Panc1 (cell line): Measurements from ENCODE around the gene CAPZA1. TPM values are rescaled to one million over a fixed set of nuclear protein-coding genes. Genes with fewer than 3 reads are reported as not detected.

Experiments used
- ATAC-seq: fragments of 200-7000 bp; cut with Tn5 transposase; 2 replicates; pipeline ENCODE4 v1.9.1; 2020; ENCODE audit warnings: mild to moderate bottlenecking, moderate library complexity
- BruUV-seq: library from RNA; stranded (reverse); fragments of 400-500 nt; replicated peaks from 2 replicates; lab custom pipeline; 2021; lab: Mats Ljungman, UMichigan
- CTCF ChIA-PET: fragments of 300-600 bp; sonication (Branson Sonifier 250); formaldehyde crosslinking; loops from one replicate; lab custom pipeline; 2022; ENCODE audit warnings: antibody characterized with exemption; lab: Charles Lee
- POLR2A ChIA-PET: fragments of 300-600 bp; sonication (Branson Sonifier 250); formaldehyde crosslinking; loops from one replicate; lab custom pipeline; 2022; ENCODE audit warnings: antibody characterized with exemption; lab: Charles Lee
- DNase-seq: peaks from one replicate; pipeline ENCODE4 v3.0.0-alpha.2; 2010; ENCODE audit warnings: low read depth, low spot score
- H3K27ac ChIP-seq: 2 replicates; pipeline ENCODE4 v1.5.1; 2011; ENCODE audit warnings: mild to moderate bottlenecking, low read length, inconsistent platforms
- H3K27me3 ChIP-seq: fragments of 200-500 bp; sonication (Bioruptor generic); 2 replicates; pipeline ENCODE4 v1.6.0; 2014; ENCODE audit warnings: low read length, inconsistent platforms; ENCODE audit not compliant: control insufficient read depth, insufficient read depth
- H3K36me3 ChIP-seq: fragments of 200-500 bp; sonication (Bioruptor generic); 2 replicates; pipeline ENCODE4 v1.5.1; 2014; ENCODE audit warnings: inconsistent platforms, mild to moderate bottlenecking, low read length, moderate library complexity; ENCODE audit not compliant: control insufficient read depth, insufficient read depth
- H3K4me1 ChIP-seq: 2 replicates; pipeline ENCODE4 v1.5.1; 2011; ENCODE audit warnings: inconsistent platforms, mild to moderate bottlenecking, low read length, moderate library complexity; ENCODE audit not compliant: control insufficient read depth, insufficient read depth
- H3K4me3 ChIP-seq, 2 experiments: 2 replicates each; pipeline ENCODE4 v1.5.1; 2011 to 2012; ENCODE audit warnings: low read depth in 2 of 2, low read length in 2 of 2, mild to moderate bottlenecking in 2 of 2, inconsistent platforms in 1 of 2, moderate library complexity in 1 of 2
- H3K9me3 ChIP-seq: fragments of 200-500 bp; sonication (Bioruptor generic); 2 replicates; pipeline ENCODE4 v1.5.1; 2014; ENCODE audit warnings: low read depth, mild to moderate bottlenecking, inconsistent platforms, low read length, moderate library complexity; ENCODE audit not compliant: control insufficient read depth, insufficient read depth
- POLR2AphosphoS5 ChIP-seq: IDR thresholded peaks from 2 replicates; pipeline ENCODE4 v1.6.1; 2012; ENCODE audit warnings: mild to moderate bottlenecking, low read depth, low read length, moderate library complexity
- TCF7L2 ChIP-seq: IDR thresholded peaks from 2 replicates; pipeline ENCODE4 v1.6.1; 2011; ENCODE audit warnings: mild to moderate bottlenecking, low read depth, low read length, inconsistent platforms
- in situ Hi-C: cut with HindIII; loops from 2 replicates; pipeline ENCODE4 v1.10.0; 2016; ENCODE audit warnings: low sequenced_read_pairs, low pct_unique_long_range_greater_than_20kb
- intact Hi-C: fragments of 100-400 bp; cut with micrococcal nuclease; formaldehyde crosslinking; loops from one replicate; pipeline ENCODE4 v1.10.0; 2022; ENCODE audit not compliant: unreplicated experiment
- total RNA-seq: library from RNA; stranded (reverse); gene quantifications from one replicate; pipeline ENCODE4 v1.2.1, GENCODE V29; 2021; ENCODE audit not compliant: unreplicated experiment
- TF ChIP-seq, protein P1 (sequence below), 2 experiments: IDR thresholded peaks; 2 replicates each; pipeline ENCODE4 v1.6.1; 2011 to 2012; ENCODE audit warnings: low read depth in 2 of 2, control low read depth in 1 of 2, low read length in 1 of 2, mild to moderate bottlenecking in 1 of 2, moderate library complexity in 1 of 2; ENCODE audit not compliant: insufficient read depth in 1 of 2
- TF ChIP-seq, protein P2 (sequence below): fragments of 450-650 bp; IDR thresholded peaks from 2 replicates; pipeline ENCODE4 v1.5.1; 2017; ENCODE audit warnings: mild to moderate bottlenecking

Gene CAPZA1
- total RNA-seq, 1 experiment from 2014 or later, result 128 TPM

DNA sequence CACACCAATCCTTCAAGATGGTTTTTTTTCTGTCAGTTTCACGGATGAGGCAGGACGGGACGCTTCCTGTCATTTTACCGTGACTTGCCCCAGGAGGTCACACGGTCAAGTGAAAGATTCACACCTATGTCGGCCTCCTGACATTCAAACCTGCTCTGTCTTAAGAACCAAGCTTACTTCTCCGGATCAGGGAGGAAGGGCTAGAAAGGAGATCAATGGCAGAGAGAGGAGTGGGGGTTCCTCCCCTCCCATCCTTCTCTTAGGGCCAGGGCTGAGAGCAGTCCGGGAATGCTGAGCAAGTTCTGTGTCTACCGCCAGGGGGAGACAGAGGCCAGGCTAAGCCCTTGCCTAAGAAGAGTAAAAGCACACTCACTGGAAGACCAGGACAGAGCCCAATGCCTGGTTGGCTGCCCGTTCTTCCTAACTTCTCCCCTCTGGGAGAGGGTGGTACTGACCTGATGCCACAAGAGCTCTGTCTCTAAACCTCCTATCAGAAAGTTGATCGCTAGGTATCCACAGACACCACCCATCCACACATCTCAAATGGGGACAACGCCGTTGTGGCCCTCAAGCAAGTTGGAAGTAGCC lies 96.6 kb downstream of the CAPZA1 start:
- in situ Hi-C loops, result no loop called here
- Histone ChIP-seq H3K4me1 (no peaks in the 10 kb centered on the region; the same call in 1 of the 2 replicates), H3K4me3 (peak overlapping the region; percentile 53 to 64), H3K27ac (no peak overlapping the region), H3K27me3 (no peaks in the 10 kb centered on the region), H3K9me3 (no peaks in the 10 kb centered on the region), H3K36me3 (no peaks in the 10 kb centered on the region)
- ChIA-PET CTCF (interaction anchor here (0.6 to 3.2 kb wide), 3 partner anchors 88 to 604 kb away, joined by 3 to 39 read pairs (median 3); partner anchors contain the start of gene LRIG2), POLR2A (interaction anchor here (0.6 kb wide), 1 partner anchor 240 kb away, joined by 3 read pairs; no protein-coding TSS in a partner anchor)
- BruUV-seq, result no TSS peak
- TF ChIP-seq, protein P1, sequence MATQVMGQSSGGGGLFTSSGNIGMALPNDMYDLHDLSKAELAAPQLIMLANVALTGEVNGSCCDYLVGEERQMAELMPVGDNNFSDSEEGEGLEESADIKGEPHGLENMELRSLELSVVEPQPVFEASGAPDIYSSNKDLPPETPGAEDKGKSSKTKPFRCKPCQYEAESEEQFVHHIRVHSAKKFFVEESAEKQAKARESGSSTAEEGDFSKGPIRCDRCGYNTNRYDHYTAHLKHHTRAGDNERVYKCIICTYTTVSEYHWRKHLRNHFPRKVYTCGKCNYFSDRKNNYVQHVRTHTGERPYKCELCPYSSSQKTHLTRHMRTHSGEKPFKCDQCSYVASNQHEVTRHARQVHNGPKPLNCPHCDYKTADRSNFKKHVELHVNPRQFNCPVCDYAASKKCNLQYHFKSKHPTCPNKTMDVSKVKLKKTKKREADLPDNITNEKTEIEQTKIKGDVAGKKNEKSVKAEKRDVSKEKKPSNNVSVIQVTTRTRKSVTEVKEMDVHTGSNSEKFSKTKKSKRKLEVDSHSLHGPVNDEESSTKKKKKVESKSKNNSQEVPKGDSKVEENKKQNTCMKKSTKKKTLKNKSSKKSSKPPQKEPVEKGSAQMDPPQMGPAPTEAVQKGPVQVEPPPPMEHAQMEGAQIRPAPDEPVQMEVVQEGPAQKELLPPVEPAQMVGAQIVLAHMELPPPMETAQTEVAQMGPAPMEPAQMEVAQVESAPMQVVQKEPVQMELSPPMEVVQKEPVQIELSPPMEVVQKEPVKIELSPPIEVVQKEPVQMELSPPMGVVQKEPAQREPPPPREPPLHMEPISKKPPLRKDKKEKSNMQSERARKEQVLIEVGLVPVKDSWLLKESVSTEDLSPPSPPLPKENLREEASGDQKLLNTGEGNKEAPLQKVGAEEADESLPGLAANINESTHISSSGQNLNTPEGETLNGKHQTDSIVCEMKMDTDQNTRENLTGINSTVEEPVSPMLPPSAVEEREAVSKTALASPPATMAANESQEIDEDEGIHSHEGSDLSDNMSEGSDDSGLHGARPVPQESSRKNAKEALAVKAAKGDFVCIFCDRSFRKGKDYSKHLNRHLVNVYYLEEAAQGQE (IDR thresholded peaks at IDR 0.05; ENCODE audit: insufficient read depth in 1 of 2, low read depth in 2 of 2, low read length in 1 of 2), result no peak
- TF ChIP-seq TCF7L2 (no peak), POLR2AphosphoS5 (no peak)
- TF ChIP-seq, protein P2, sequence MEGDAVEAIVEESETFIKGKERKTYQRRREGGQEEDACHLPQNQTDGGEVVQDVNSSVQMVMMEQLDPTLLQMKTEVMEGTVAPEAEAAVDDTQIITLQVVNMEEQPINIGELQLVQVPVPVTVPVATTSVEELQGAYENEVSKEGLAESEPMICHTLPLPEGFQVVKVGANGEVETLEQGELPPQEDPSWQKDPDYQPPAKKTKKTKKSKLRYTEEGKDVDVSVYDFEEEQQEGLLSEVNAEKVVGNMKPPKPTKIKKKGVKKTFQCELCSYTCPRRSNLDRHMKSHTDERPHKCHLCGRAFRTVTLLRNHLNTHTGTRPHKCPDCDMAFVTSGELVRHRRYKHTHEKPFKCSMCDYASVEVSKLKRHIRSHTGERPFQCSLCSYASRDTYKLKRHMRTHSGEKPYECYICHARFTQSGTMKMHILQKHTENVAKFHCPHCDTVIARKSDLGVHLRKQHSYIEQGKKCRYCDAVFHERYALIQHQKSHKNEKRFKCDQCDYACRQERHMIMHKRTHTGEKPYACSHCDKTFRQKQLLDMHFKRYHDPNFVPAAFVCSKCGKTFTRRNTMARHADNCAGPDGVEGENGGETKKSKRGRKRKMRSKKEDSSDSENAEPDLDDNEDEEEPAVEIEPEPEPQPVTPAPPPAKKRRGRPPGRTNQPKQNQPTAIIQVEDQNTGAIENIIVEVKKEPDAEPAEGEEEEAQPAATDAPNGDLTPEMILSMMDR, result peak; percentile 87
- DNase-seq (peak; percentile 80), ATAC-seq (peak; percentile 80)
- intact Hi-C loops, result loop anchor here (1.0 to 5.0 kb wide), 2 partner anchors 88 to 326 kb away; no protein-coding TSS in a partner anchor

DNA sequence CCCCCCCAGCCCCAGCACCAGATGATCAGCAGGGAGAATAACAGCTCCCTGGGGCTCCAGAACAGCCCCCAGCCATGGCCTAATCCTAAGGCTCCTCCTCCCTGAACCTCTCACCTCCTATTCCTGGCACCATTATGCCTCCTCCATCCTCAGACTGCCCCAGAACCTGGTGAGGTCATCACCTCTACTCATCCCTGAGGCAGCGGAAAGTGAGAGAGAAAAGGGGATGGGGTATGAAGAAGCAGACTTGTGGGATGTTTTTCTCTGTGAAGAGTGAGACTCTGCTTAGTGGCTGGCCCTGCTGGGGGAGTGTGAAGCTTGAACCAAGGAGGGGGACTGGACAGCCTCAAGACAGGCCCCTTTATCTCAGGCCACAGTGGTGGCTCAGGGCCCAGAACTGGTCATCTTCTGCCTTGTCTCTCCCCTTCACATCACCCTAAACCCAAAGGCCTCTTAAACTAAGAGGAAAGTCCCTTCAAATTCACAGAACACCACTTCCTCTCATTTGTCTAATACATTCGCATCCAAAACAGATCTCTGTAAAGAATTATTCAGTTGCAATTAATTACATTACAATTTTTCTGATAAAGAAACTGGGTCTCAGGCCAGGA lies 97.7 kb downstream of the CAPZA1 start:
- Histone ChIP-seq H3K9me3 (no peaks in the 10 kb centered on the region), H3K4me1 (no peaks in the 10 kb centered on the region; the same call in 1 of the 2 replicates), H3K27me3 (no peaks in the 10 kb centered on the region), H3K27ac (no peak overlapping the region), H3K4me3 (no peak overlapping the region), H3K36me3 (no peaks in the 10 kb centered on the region)
- no peak for ATAC-seq
- CTCF ChIA-PET, result interaction anchor here (3.2 kb wide), 1 partner anchor 87 kb away, joined by 39 read pairs; no protein-coding TSS in a partner anchor
- POLR2A ChIA-PET, result no interaction called here
- no peak for TF ChIP-seq POLR2AphosphoS5
- in situ Hi-C loops, result no loop called here
- no peak for DNase-seq
- no TSS peak for BruUV-seq
- intact Hi-C loops, result loop anchor here (5.0 kb wide), 1 partner anchor 325 kb away; no protein-coding TSS in a partner anchor
